ENCODE results near the gene TREM1. TPM values are rescaled to one million over a fixed set of nuclear protein-coding genes. Genes with fewer than 3 reads are reported as not detected.

The TREM1 gene
- total and polyA plus RNA-seq, 4 donors, result 0.09 to 1.3 (median 0.38) TPM

GRCh38 chr6:41289815-41290214 is 3.3 kb upstream of the TREM1 start:
- H3K36me3 ChIP-seq (ENCODE audit: control insufficient read depth in 4 of 4, insufficient read depth in 3 of 4, low read depth in 1 of 4, low read length in 3 of 4), result no peaks in the 10 kb centered on the region
- H3K27me3 ChIP-seq (ENCODE audit: control insufficient read depth in 4 of 4, insufficient read depth in 4 of 4, low read length in 3 of 4), result peaks cover 0 to 2% (median under 1%) of the 10 kb centered on the region in 4 donors
- no peak overlapping the region for H3K4me3 ChIP-seq (ENCODE audit: low read depth in 1 of 3, low read length in 3 of 3)
- no peaks in the 10 kb centered on the region for H3K4me1 ChIP-seq (ENCODE audit: control insufficient read depth in 4 of 4, insufficient read depth in 4 of 4, low read length in 3 of 4)
- H3K27ac ChIP-seq (ENCODE audit: low read depth in 1 of 2, low read length in 2 of 2), result no peak overlapping the region
- WGBS, result 85% methylated on average over 4 of the region's 4 CpGs
- TF ChIP-seq RXRA (IDR thresholded peaks at IDR 0.05) (no peak), HNF4A (conservative IDR thresholded peaks at IDR 0.05) (no peak), FOXA2 (IDR thresholded peaks at IDR 0.05) (no peak), GABPA (IDR thresholded peaks at IDR 0.05 in 1 of 2, conservative IDR thresholded peaks at IDR 0.05 in 1 of 2) (no peak), NR2F2 (IDR thresholded peaks at IDR 0.05) (no peak), TAF1 (conservative IDR thresholded peaks at IDR 0.05) (no peak), YY1 (IDR thresholded peaks at IDR 0.05) (no peak), MAX (IDR thresholded peaks at IDR 0.05) (no peak), ZBTB33 (IDR thresholded peaks at IDR 0.05) (no peak), HNF4G (IDR thresholded peaks at IDR 0.05) (no peak), RAD21 (IDR thresholded peaks at IDR 0.05) (no peak), REST (IDR thresholded peaks at IDR 0.05) (no peak), FOXA1 (IDR thresholded peaks at IDR 0.05) (no peak), CTCF (IDR thresholded peaks at IDR 0.05; ENCODE audit: low read depth, low read length, missing input control) (no peak), SP1 (IDR thresholded peaks at IDR 0.05) (no peak), JUND (IDR thresholded peaks at IDR 0.05) (no peak)
- H3K9ac ChIP-seq (ENCODE audit: low read depth in 1 of 2, low read length in 2 of 2), result no peak overlapping the region
- H3K9me3 ChIP-seq (ENCODE audit: control insufficient read depth in 4 of 4, low read length in 3 of 4), result no peaks in the 10 kb centered on the region
- DNase-seq (ENCODE audit: low spot score), result no peak

GRCh38 chr6:41288754-41289129 is 2.3 kb upstream of the TREM1 start:
- TF ChIP-seq SP1 (IDR thresholded peaks at IDR 0.05) (no peak), YY1 (IDR thresholded peaks at IDR 0.05) (no peak), NR2F2 (IDR thresholded peaks at IDR 0.05) (no peak), GABPA (IDR thresholded peaks at IDR 0.05 in 1 of 2, conservative IDR thresholded peaks at IDR 0.05 in 1 of 2) (no peak), FOXA2 (IDR thresholded peaks at IDR 0.05) (no peak), ZBTB33 (IDR thresholded peaks at IDR 0.05) (no peak), FOXA1 (IDR thresholded peaks at IDR 0.05) (no peak)
- Histone ChIP-seq H3K27ac (ENCODE audit: low read depth in 1 of 2, low read length in 2 of 2) (no peak overlapping the region), H3K4me1 (ENCODE audit: control insufficient read depth in 4 of 4, insufficient read depth in 4 of 4, low read length in 3 of 4) (no peaks in the 10 kb centered on the region), H3K36me3 (ENCODE audit: control insufficient read depth in 4 of 4, insufficient read depth in 3 of 4, low read depth in 1 of 4, low read length in 3 of 4) (no peaks in the 10 kb centered on the region), H3K4me3 (ENCODE audit: low read depth in 1 of 3, low read length in 3 of 3) (no peak overlapping the region), H3K9ac (ENCODE audit: low read depth in 1 of 2, low read length in 2 of 2) (no peak overlapping the region), H3K9me3 (ENCODE audit: control insufficient read depth in 4 of 4, low read length in 3 of 4) (no peaks in the 10 kb centered on the region), H3K27me3 (ENCODE audit: control insufficient read depth in 4 of 4, insufficient read depth in 4 of 4, low read length in 3 of 4) (peaks cover 0 to 2% (median under 1%) of the 10 kb centered on the region in 4 donors)
- WGBS, result 87% methylated on average over 2 of the region's 2 CpGs
- no peak for DNase-seq (ENCODE audit: low spot score)

Data from liver (tissue), 9 donors.